ENCODE measurements around the gene PIP4K2A.

DNA sequence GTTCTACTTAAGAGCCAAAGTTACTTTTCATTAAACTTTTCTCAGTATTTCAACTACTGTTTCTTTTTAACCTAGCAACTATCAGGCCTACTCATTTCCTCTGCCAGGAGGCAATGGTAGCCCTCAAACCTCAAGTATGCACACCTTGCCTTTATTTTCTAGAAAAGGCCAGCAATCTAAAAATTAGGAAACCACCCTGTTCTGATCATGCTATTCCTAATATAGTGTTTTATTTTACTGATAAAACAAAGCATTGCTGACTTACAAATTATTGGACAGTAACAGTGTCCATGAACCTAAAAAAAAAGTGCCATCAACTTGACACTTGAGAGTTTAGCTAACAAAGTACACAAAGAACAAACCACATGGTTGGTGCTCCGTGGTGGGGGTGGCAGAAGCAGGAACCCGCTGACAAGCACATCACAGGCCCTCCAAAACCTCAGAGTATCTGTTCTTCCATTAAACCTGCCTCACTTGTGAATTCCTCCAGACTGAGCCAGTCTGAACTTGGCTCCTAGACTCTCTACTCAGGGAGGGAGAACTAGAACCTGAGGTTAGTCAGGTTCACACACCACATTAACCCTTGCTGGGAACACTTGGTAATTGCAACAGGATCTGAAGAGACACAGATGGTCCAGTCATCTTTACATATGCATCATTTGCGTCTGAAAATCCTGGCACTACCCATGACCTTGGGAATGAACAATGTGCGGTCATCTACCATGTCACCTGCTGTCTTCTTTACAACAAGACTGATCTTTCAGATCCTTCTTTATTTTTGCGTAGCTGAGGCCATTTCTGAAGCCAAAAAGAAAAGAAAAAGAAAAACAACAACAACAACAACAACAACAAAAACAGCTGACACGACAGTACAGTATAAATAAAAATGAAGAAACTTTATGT, 31.9 kb downstream of the PIP4K2A start:
- no peak for TF ChIP-seq POLR2A (IDR thresholded peaks at IDR 0.05)
- TF ChIP-seq, protein P1, sequence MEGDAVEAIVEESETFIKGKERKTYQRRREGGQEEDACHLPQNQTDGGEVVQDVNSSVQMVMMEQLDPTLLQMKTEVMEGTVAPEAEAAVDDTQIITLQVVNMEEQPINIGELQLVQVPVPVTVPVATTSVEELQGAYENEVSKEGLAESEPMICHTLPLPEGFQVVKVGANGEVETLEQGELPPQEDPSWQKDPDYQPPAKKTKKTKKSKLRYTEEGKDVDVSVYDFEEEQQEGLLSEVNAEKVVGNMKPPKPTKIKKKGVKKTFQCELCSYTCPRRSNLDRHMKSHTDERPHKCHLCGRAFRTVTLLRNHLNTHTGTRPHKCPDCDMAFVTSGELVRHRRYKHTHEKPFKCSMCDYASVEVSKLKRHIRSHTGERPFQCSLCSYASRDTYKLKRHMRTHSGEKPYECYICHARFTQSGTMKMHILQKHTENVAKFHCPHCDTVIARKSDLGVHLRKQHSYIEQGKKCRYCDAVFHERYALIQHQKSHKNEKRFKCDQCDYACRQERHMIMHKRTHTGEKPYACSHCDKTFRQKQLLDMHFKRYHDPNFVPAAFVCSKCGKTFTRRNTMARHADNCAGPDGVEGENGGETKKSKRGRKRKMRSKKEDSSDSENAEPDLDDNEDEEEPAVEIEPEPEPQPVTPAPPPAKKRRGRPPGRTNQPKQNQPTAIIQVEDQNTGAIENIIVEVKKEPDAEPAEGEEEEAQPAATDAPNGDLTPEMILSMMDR (IDR thresholded peaks at IDR 0.05) = no peak
